AG04450 (cell line): ENCODE data around the gene CLRN3. TPM values are rescaled to one million over a fixed set of nuclear protein-coding genes. Genes with fewer than 3 reads are reported as not detected.

Experiments
- CTCF ChIA-PET: fragments of 300-600, 350-600 bp; formaldehyde crosslinking; extraction: SDS; loops from one replicate; lab custom pipeline; 2022; ENCODE audit warnings: antibody characterized with exemption, inconsistent platforms; lab: Charles Lee
- POLR2A ChIA-PET: fragments of 350-600 bp; formaldehyde crosslinking; extraction: SDS; loops from one replicate; lab custom pipeline; 2021; ENCODE audit warnings: antibody characterized with exemption, inconsistent platforms; lab: Yijun Ruan, JAX
- DNase-seq: peaks from one replicate; pipeline ENCODE4 v3.0.0-alpha.2; 2011; ENCODE audit warnings: low read depth, low spot score
- H3K27ac ChIP-seq: one replicate; pipeline ENCODE4 v1.5.1; 2012; ENCODE audit warnings: low read depth, low read length, control low read depth
- H3K27me3 ChIP-seq: one replicate; pipeline ENCODE4 v1.6.0; 2012; ENCODE audit warnings: low read length; ENCODE audit not compliant: control insufficient read depth, insufficient read depth
- H3K4me3 ChIP-seq: 2 replicates; pipeline ENCODE4 v1.5.1; 2011; ENCODE audit warnings: mild to moderate bottlenecking, low read depth, low read length, control low read depth
- H3K9me3 ChIP-seq: 2 replicates; pipeline ENCODE4 v1.5.1; 2012; ENCODE audit warnings: low read length; ENCODE audit not compliant: control insufficient read depth, insufficient read depth
- polyA plus RNA-seq: library from polyadenylated mRNA; depleted of rRNA; stranded (reverse); fragments of >200 nt; gene quantifications from 2 replicates; pipeline ENCODE4 v1.2.3, GENCODE V29; 2011
- TF ChIP-seq, protein P1 (sequence below): IDR thresholded peaks from 2 replicates; pipeline ENCODE4 v1.5.1; 2011; ENCODE audit warnings: low read depth, low read length, control low read depth, inconsistent platforms

CLRN3 gene
- polyA plus RNA-seq, 1 experiment, result not detected

DNA sequence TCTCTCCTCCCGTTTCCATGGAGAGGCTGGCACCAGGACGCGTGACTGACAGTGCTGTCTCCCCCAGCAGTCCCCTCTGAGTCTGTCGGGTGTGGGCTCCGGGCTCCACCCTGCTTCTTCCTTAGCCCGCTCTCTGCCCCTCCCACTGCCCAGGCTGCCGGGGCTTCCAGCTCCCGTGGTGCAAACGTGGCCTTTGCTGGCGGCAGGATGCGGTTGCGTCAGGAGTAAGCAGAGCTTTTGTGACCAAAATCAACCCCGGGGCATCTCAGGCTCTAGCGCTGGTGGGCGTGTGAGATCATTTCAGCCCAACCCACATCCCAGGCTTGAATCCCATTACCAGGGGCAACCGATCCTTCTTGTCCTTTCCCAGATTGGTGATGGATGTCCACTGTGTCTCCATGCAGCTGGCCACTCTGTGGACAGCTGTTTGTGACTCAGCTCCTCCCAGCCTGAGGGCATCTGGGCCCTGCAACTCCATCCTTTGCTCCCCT lies 42.4 kb upstream of the CLRN3 start:
- no peak for DNase-seq
- Histone ChIP-seq H3K27me3 (no peaks in the 10 kb centered on the region), H3K4me3 (no peak overlapping the region), H3K9me3 (peaks cover 26% of the 10 kb centered on the region), H3K27ac (no peak overlapping the region)
- POLR2A ChIA-PET, result no interaction called here
- TF ChIP-seq, protein P1, sequence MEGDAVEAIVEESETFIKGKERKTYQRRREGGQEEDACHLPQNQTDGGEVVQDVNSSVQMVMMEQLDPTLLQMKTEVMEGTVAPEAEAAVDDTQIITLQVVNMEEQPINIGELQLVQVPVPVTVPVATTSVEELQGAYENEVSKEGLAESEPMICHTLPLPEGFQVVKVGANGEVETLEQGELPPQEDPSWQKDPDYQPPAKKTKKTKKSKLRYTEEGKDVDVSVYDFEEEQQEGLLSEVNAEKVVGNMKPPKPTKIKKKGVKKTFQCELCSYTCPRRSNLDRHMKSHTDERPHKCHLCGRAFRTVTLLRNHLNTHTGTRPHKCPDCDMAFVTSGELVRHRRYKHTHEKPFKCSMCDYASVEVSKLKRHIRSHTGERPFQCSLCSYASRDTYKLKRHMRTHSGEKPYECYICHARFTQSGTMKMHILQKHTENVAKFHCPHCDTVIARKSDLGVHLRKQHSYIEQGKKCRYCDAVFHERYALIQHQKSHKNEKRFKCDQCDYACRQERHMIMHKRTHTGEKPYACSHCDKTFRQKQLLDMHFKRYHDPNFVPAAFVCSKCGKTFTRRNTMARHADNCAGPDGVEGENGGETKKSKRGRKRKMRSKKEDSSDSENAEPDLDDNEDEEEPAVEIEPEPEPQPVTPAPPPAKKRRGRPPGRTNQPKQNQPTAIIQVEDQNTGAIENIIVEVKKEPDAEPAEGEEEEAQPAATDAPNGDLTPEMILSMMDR, result no peak
- CTCF ChIA-PET, result no interaction called here

DNA sequence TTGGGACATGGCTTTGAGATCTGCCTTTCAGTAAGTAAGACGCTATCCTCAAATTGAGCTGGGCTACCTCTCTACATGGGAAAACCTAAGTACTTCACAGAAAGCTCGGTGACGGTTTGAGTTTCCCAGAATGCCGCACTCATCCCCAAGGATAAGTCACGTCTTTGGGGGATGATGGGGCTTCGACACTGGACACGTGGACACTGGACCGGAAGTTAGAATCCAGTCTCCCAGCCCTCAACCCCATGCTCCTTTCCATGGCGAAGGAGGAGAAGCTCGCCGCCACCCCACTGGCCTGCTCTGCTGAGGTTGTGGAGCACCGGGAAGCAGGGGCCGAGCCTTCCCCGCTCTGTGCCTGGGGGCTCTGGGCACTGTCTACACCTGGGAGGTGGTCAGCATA lies 41.6 kb upstream of the CLRN3 start:
- no peak for DNase-seq
- TF ChIP-seq, protein P1, result no peak
- ChIA-PET POLR2A (no interaction called here), CTCF (no interaction called here)
- H3K4me3 ChIP-seq, result no peak overlapping the region
- no peaks in the 10 kb centered on the region for H3K27me3 ChIP-seq
- no peak overlapping the region for H3K27ac ChIP-seq
- peaks cover 21% of the 10 kb centered on the region for H3K9me3 ChIP-seq

DNA sequence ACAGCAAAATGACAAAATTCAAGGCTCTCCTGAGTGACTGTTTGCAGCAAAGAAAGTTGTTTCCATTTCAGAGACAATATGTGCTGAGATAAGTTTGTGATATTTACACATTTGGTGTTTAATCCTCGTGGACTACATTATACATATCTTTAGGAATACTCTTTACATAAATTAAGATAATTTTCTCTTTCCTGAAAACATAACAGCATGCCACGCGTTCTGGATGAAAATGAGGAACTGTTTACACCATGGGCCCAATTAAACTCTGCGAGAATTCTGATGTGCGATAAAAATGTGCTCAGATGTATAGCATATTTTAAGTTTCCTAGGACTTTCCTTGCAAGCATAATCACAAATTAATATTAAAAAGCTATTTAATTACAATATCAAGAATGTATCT lies 40.5 kb upstream of the CLRN3 start:
- H3K9me3 ChIP-seq, result peaks cover 21% of the 10 kb centered on the region
- ChIA-PET CTCF (no interaction called here), POLR2A (no interaction called here)
- TF ChIP-seq, protein P1, result no peak
- no peaks in the 10 kb centered on the region for H3K27me3 ChIP-seq
- no peak overlapping the region for H3K4me3 ChIP-seq
- no peak overlapping the region for H3K27ac ChIP-seq
- DNase-seq, result no peak

DNA sequence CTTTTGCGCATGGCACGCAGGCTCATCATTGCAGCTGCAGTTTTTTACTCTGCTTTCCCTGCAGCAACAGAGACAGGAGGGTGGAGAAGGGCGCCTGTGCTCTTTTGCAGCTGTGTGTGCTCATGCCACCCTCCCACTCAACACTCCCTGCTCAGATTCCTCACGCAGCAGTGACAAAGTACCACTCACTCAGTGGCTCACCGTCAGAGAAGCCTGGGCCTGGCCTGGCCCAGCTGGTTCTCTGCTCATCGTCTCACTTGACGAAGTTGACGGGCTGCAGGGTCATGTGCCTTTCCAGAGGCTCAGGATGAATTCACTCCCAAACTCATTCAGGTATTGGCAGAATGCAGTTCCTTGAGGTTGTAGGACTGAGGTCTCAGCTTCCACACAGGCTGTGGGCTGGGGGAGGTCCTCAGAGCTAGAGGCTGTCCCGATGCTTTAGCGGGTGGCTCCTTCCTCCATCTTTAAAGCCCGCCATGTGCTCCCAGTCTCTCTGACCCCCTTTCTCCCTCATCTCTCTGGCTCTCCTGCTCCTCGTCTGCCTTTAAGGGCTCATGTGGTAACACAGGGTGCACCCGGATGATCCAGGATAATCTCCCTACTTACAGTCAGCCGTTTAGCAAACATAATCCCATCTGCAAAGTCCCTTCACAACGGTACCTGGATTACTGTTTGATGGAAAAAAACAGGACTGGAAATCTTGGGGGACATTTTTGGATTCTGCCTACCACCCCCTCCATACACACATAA lies 40.0 kb upstream of the CLRN3 start:
- CTCF ChIA-PET, result no interaction called here
- POLR2A ChIA-PET, result no interaction called here
- TF ChIP-seq, protein P1, result no peak

DNA sequence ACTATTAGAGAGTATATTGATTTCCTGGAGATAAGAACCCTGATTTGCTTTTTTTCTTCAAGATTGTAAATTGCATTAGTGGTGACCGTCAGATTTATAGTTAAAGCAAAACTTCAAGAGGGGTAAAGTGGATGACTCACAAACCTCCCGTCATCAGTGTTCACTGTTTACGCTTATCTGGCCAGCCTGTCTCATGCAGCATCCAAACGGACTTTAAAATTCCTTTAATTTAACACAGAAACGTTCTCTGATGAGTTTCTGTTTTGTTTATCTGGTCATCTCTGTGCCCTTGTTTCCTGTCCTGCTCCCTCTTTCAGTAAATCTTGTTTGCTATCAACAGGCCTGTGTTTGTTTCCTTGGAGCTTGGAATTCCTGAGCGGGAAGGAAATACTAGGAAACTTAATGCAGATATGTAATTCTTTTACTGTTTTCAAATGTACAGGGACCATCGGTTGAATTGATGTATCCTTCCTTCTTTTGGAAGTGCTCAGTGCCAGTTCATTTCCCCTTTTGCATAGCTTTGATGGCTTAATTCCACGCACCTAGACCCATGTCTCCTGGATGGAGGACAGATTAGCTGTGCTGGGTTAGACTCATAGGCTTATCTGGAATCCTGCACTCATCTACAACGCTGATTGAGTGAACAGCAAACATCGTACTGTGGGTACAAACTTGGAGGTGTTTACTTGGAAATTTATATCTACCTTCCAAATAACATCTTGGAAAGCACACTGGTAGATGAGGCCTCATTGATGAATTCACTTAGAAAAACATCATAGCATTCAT lies 35.5 kb upstream of the CLRN3 start:
- no peaks in the 10 kb centered on the region for H3K27me3 ChIP-seq
- H3K9me3 ChIP-seq, result peaks cover 6% of the 10 kb centered on the region
- H3K4me3 ChIP-seq, result no peak overlapping the region
- TF ChIP-seq, protein P1, result no peak
- ChIA-PET CTCF (no interaction called here), POLR2A (no interaction called here)
- H3K27ac ChIP-seq, result no peak overlapping the region
- DNase-seq, result no peak

More for the DNA sequence above, 40.0 kb upstream of the CLRN3 start:
- peaks cover 21% of the 10 kb centered on the region for H3K9me3 ChIP-seq
- H3K4me3 ChIP-seq, result no peak overlapping the region
- no peak for DNase-seq
- H3K27ac ChIP-seq, result no peak overlapping the region
- no peaks in the 10 kb centered on the region for H3K27me3 ChIP-seq
